H1 (cell line): ENCODE results near the gene PPP1R13B. TPM values are rescaled to one million over a fixed set of nuclear protein-coding genes. Genes with fewer than 3 reads are reported as not detected.

ENCODE experiments used
- CTCF ChIA-PET: fragments of 300-600 bp; sonication (Branson Sonifier 250); formaldehyde crosslinking; loops from one replicate; lab custom pipeline; 2021; ENCODE audit not compliant: partially characterized antibody; lab: Charles Lee
- POLR2A ChIA-PET: fragments of 300-600 bp; sonication (Branson Sonifier 250); formaldehyde crosslinking; loops from one replicate; lab custom pipeline; 2021; ENCODE audit warnings: inconsistent platforms; ENCODE audit not compliant: partially characterized antibody; lab: Charles Lee
- DNase-seq, 2 experiments: peaks; one replicate each; pipeline versions ENCODE4 v3.0.0 to v3.0.0-alpha.2; 2010 to 2022; ENCODE audit warnings: low spot score in 2 of 2, low read depth in 1 of 2, mixed read lengths in 1 of 2
- FAIRE-seq: peaks from 2 replicates; lab custom pipeline; 2011; peaks lifted over from hg19 to GRCh38; lab: Jason Lieb, UNC
- H2AFZ ChIP-seq: 2 replicates; pipeline ENCODE4 v1.8.1; 2012; ENCODE audit warnings: low read length, inconsistent platforms
- H2AK5ac ChIP-seq: 2 replicates; pipeline ENCODE4 v1.6.1; 2013; ENCODE audit warnings: low read depth, low read length
- H2BK120ac ChIP-seq: replicated peaks from 2 replicates; pipeline ENCODE3; 2013; ENCODE audit warnings: low read depth, low read length, inconsistent platforms
- H2BK12ac ChIP-seq: 2 replicates; pipeline ENCODE4 v1.6.1; 2013; ENCODE audit warnings: low read depth, low read length
- H2BK15ac ChIP-seq: 2 replicates; pipeline ENCODE4 v1.6.1; 2013; ENCODE audit warnings: low read length
- H2BK20ac ChIP-seq: 2 replicates; pipeline ENCODE4 v1.6.1; 2013; ENCODE audit warnings: low read length
- H2BK5ac ChIP-seq: 2 replicates; pipeline ENCODE4 v1.6.1; 2013; ENCODE audit warnings: low read depth, low read length
- H3K14ac ChIP-seq: 2 replicates; pipeline ENCODE4 v1.6.1; 2013; ENCODE audit warnings: inconsistent platforms; ENCODE audit not compliant: insufficient read length
- H3K18ac ChIP-seq: 2 replicates; pipeline ENCODE4 v1.6.1; 2013; ENCODE audit warnings: low read length; ENCODE audit errors: extremely low read depth
- H3K23ac ChIP-seq: 2 replicates; pipeline ENCODE4 v1.6.1; 2013; ENCODE audit warnings: inconsistent platforms; ENCODE audit not compliant: insufficient read length
- H3K23me2 ChIP-seq: 2 replicates; pipeline ENCODE4 v1.6.1; 2013; ENCODE audit warnings: low read depth, low read length
- H3K27ac ChIP-seq: 2 replicates; pipeline ENCODE4 v1.6.1; 2011; ENCODE audit warnings: low read depth, low read length, inconsistent platforms
- H3K27me3 ChIP-seq, 4 experiments: replicated peaks in 1 of 4; 1 replicate in 1 of 4; 2 replicates in 3 of 4; pipeline versions ENCODE4 v1.6.1 to v1.8.1; 2011 to 2013; ENCODE audit warnings: low read length in 3 of 4, mild to moderate bottlenecking in 3 of 4, inconsistent platforms in 2 of 4, mixed read lengths in 2 of 4, moderate library complexity in 1 of 4; ENCODE audit not compliant: control insufficient read depth in 3 of 4, insufficient read depth in 3 of 4; ENCODE audit errors: extremely low read depth in 1 of 4
- H3K36me3 ChIP-seq, 4 experiments: 2 replicates each; pipeline versions ENCODE4 v1.6.1 to v1.8.1; 2011 to 2013; ENCODE audit warnings: mild to moderate bottlenecking in 4 of 4, low read length in 3 of 4, moderate library complexity in 2 of 4, control low read depth in 1 of 4, inconsistent platforms in 1 of 4; ENCODE audit not compliant: insufficient read depth in 4 of 4, control insufficient read depth in 2 of 4
- H3K4ac ChIP-seq: replicated peaks from 2 replicates; pipeline ENCODE3; 2013; ENCODE audit warnings: low read length, low read depth, mixed read lengths, inconsistent platforms; ENCODE audit not compliant: insufficient read length
- H3K4me1 ChIP-seq, 4 experiments: replicated peaks in 1 of 4; 1 replicate in 1 of 4; 2 replicates in 3 of 4; pipeline versions ENCODE4 v1.6.1 to v1.8.1; 2011 to 2013; ENCODE audit warnings: low read length in 3 of 4, inconsistent platforms in 2 of 4, mixed read lengths in 1 of 4; ENCODE audit not compliant: insufficient read depth in 4 of 4, control insufficient read depth in 3 of 4
- H3K4me2 ChIP-seq, 2 experiments: 2 replicates each; pipeline versions ENCODE4 v1.6.1 to v1.8.1; 2011 to 2013; ENCODE audit warnings: low read depth in 2 of 2, low read length in 2 of 2, control low read depth in 1 of 2, inconsistent platforms in 1 of 2, mild to moderate bottlenecking in 1 of 2; ENCODE audit not compliant: insufficient read depth in 1 of 2
- H3K4me3 ChIP-seq, 4 experiments: fragments of 200-600, 300-600 bp in 1 of 4; sonication (generic), shearing (Covaris generic), sonication (Bioruptor Twin) in 1 of 4; 2 replicates each; pipeline versions ENCODE4 v1.5.1 to v1.8.1; 2011 to 2016; ENCODE audit warnings: low read length in 4 of 4, low read depth in 3 of 4, control low read depth in 2 of 4, inconsistent platforms in 2 of 4, mild to moderate bottlenecking in 2 of 4, mixed read lengths in 1 of 4, moderate library complexity in 1 of 4; ENCODE audit not compliant: insufficient read depth in 2 of 4; ENCODE audit errors: extremely low read depth in 1 of 4
- H3K56ac ChIP-seq: replicated peaks from 2 replicates; pipeline ENCODE3; 2013; ENCODE audit warnings: low read depth, mild to moderate bottlenecking, mixed read lengths, low read length, inconsistent platforms; ENCODE audit not compliant: insufficient read length
- H3K79me1 ChIP-seq: 2 replicates; pipeline ENCODE4 v1.6.1; 2013; ENCODE audit warnings: low read depth, low read length, control low read depth
- H3K79me2 ChIP-seq, 2 experiments: 2 replicates each; pipeline versions ENCODE4 v1.6.1 to v1.8.1; 2012 to 2013; ENCODE audit warnings: low read length in 2 of 2, mild to moderate bottlenecking in 2 of 2, inconsistent platforms in 1 of 2; ENCODE audit not compliant: insufficient read depth in 2 of 2, control insufficient read depth in 1 of 2
- H3K9ac ChIP-seq, 4 experiments: replicated peaks in 1 of 4; 1 replicate in 1 of 4; 2 replicates in 3 of 4; pipeline versions ENCODE4 v1.6.1 to v1.8.1; 2011 to 2013; ENCODE audit warnings: low read depth in 3 of 4, low read length in 3 of 4, control low read depth in 2 of 4, mild to moderate bottlenecking in 2 of 4, moderate library complexity in 2 of 4, inconsistent platforms in 1 of 4; ENCODE audit errors: extremely low read depth in 1 of 4
- H3K9me3 ChIP-seq, 2 experiments: 2 replicates each; pipeline versions ENCODE4 v1.6.1 to v1.8.1; 2012 to 2013; ENCODE audit warnings: mild to moderate bottlenecking in 2 of 2, moderate library complexity in 2 of 2, control low read depth in 1 of 2, inconsistent platforms in 1 of 2, low read depth in 1 of 2, low read length in 1 of 2, mixed read lengths in 1 of 2; ENCODE audit not compliant: insufficient read depth in 2 of 2
- H4K20me1 ChIP-seq, 2 experiments: replicated peaks in 1 of 2; 2 replicates each; pipeline versions ENCODE3 to v1.8.1; 2011 to 2013; ENCODE audit warnings: inconsistent platforms in 2 of 2, low read length in 2 of 2, mild to moderate bottlenecking in 1 of 2; ENCODE audit not compliant: insufficient read depth in 2 of 2, control insufficient read depth in 1 of 2
- H4K5ac ChIP-seq: 2 replicates; pipeline ENCODE4 v1.6.1; 2013; ENCODE audit warnings: low read length, low read depth, mixed read lengths, inconsistent platforms; ENCODE audit not compliant: insufficient read length
- H4K8ac ChIP-seq: 2 replicates; pipeline ENCODE4 v1.8.0; 2013; ENCODE audit warnings: mild to moderate bottlenecking, moderate library complexity, low read length, inconsistent platforms; ENCODE audit not compliant: insufficient read depth; ENCODE audit errors: extremely low read depth
- H4K91ac ChIP-seq: replicated peaks from 2 replicates; pipeline ENCODE3; 2013; ENCODE audit warnings: low read length, mixed read lengths, inconsistent platforms; ENCODE audit not compliant: insufficient read length
- ATF3 ChIP-seq: IDR thresholded peaks from 2 replicates; pipeline ENCODE4 v1.6.1; 2011; ENCODE audit warnings: low read depth, mild to moderate bottlenecking, low read length; ENCODE audit not compliant: insufficient read depth
- BCL11A ChIP-seq, 2 experiments: IDR thresholded peaks; one replicate each; pipeline ENCODE4 v1.6.1; 2011; ENCODE audit warnings: low read depth in 2 of 2, low read length in 2 of 2, mild to moderate bottlenecking in 2 of 2
- CTCF ChIP-seq, 3 experiments: IDR thresholded peaks; 1 replicate in 2 of 3; 2 replicates in 1 of 3; pipeline versions ENCODE4 v1.5.1 to v1.6.1; 2011; ENCODE audit warnings: low read length in 3 of 3, mild to moderate bottlenecking in 3 of 3, inconsistent platforms in 2 of 3, low read depth in 1 of 3, moderate library complexity in 1 of 3; ENCODE audit not compliant: insufficient read depth in 1 of 3; ENCODE audit errors: control extremely low read depth in 1 of 3
- EP300 ChIP-seq, 2 experiments: IDR thresholded peaks; 1 replicate in 1 of 2; 2 replicates in 1 of 2; pipeline ENCODE4 v1.6.1; 2011 to 2012; ENCODE audit warnings: low read depth in 2 of 2, low read length in 2 of 2, mild to moderate bottlenecking in 2 of 2, borderline replicate concordance in 1 of 2, inconsistent platforms in 1 of 2, moderate library complexity in 1 of 2
- EZH2 ChIP-seq: fragments of 200-600 bp; sonication (generic); IDR thresholded peaks from 2 replicates; pipeline ENCODE4 v1.7.1; 2012; ENCODE audit warnings: low read depth, mild to moderate bottlenecking, moderate library complexity, low read length, inconsistent platforms; ENCODE audit not compliant: severe bottlenecking
- KDM4A ChIP-seq: IDR thresholded peaks from one replicate; pipeline ENCODE4 v1.7.1; 2012; ENCODE audit warnings: low read depth, mild to moderate bottlenecking, moderate library complexity, low read length, inconsistent platforms; ENCODE audit not compliant: severe bottlenecking
- MAFK ChIP-seq: IDR thresholded peaks from 2 replicates; pipeline ENCODE4 v1.6.1; 2012; ENCODE audit warnings: low read depth, mild to moderate bottlenecking, improper control_type of control experiment, low read length
- SIN3A ChIP-seq, 2 experiments: IDR thresholded peaks in 1 of 2; conservative IDR thresholded peaks in 1 of 2; 2 replicates each; pipeline ENCODE4 v1.6.1; 2011 to 2012; ENCODE audit warnings: low read length in 2 of 2, improper control_type of control experiment in 1 of 2, low read depth in 1 of 2, mild to moderate bottlenecking in 1 of 2
- SIX5 ChIP-seq: IDR thresholded peaks from 2 replicates; pipeline ENCODE4 v1.6.1; 2011; ENCODE audit warnings: mild to moderate bottlenecking, low read depth, low read length
- SP4 ChIP-seq: IDR thresholded peaks from 2 replicates; pipeline ENCODE4 v1.6.1; 2012; ENCODE audit warnings: low read length, inconsistent platforms
- TBP ChIP-seq: IDR thresholded peaks from 2 replicates; pipeline ENCODE4 v1.6.1; 2011; ENCODE audit warnings: low read depth, low read length, improper control_type of control experiment
- WGBS, 2 experiments: shearing (Covaris generic) in 1 of 2; methylation state at CpG; one replicate each; pipeline versions ENCODE4 v1.1.6 to v1.1.7; 2013 to 2015; ENCODE audit warnings: low lambda C conversion rate in 2 of 2, mixed read lengths in 2 of 2, inconsistent platforms in 1 of 2, low coverage in 1 of 2, missing lambda C conversion rate in 1 of 2; ENCODE audit not compliant: insufficient replicate concordance in 2 of 2, insufficient coverage in 1 of 2, insufficient read length in 1 of 2; ENCODE audit errors: extremely low coverage in 1 of 2, missing lambda C conversion rate in 1 of 2; 5-methylcytosine and 5-hydroxymethylcytosine counted together
- polyA plus RNA-seq, 7 experiments: library from polyadenylated mRNA; depleted of rRNA in 3 of 7; stranded (reverse) in 5 of 7; unstranded in 2 of 7; fragments of >200 nt in 5 of 7; fragments of 200-250 nt in 2 of 7; gene quantifications; 1 replicate in 5 of 7; 2 replicates in 1 of 7; 4 replicates in 1 of 7; pipeline versions ENCODE4 v1.2.1 to v1.2.3, GENCODE V29; 2011 to 2013; ENCODE audit warnings: missing spikeins in 2 of 7, mixed read lengths in 2 of 7
- total RNA-seq: library from RNA; stranded (reverse); fragmentation: NEBNext Ultra II Directional; extraction: Animal tissue kit (Norgen Biotek cat#: 25700); gene quantifications from 2 replicates; pipeline ENCODE4 v1.2.1, GENCODE V29; 2021

The PPP1R13B gene
- total and polyA plus RNA-seq, 2 of the 8 experiments (the other 6 are each of a cell fraction or from before 2014, with no cell fraction given) = 2.6 to 8.9 TPM

GRCh38 chr14:103748534-103748857 lies 98.9 kb downstream of the PPP1R13B start:
- H3K9me3 ChIP-seq = no peaks in the 10 kb centered on the region
- H3K27ac ChIP-seq = no peak overlapping the region
- FAIRE-seq (no peak), DNase-seq (no peak)
- H3K79me1 ChIP-seq = no peaks in the 10 kb centered on the region
- no peak overlapping the region for H2BK5ac ChIP-seq
- H3K36me3 ChIP-seq = no peaks in the 10 kb centered on the region; a peak in 1 of 8 replicates
- no peak overlapping the region for H2BK12ac ChIP-seq
- CTCF ChIA-PET = no interaction called here
- no peak overlapping the region for H4K8ac ChIP-seq
- H3K56ac ChIP-seq = no peak overlapping the region
- no peaks in the 10 kb centered on the region for H3K23me2 ChIP-seq
- peaks cover 0 to 2% of the 10 kb centered on the region in 2 experiments for H4K20me1 ChIP-seq
- no peak overlapping the region for H4K5ac ChIP-seq
- no peak overlapping the region for H2AK5ac ChIP-seq
- POLR2A ChIA-PET = interaction anchor here (0.8 kb wide), 1 partner anchor 11 kb away, joined by 3 read pairs; no protein-coding TSS in a partner anchor
- H2AFZ ChIP-seq = no peak overlapping the region
- H3K4me2 ChIP-seq = no peak overlapping the region
- no peak overlapping the region for H3K4me3 ChIP-seq
- H3K4ac ChIP-seq = no peak overlapping the region
- H2BK15ac ChIP-seq = no peak overlapping the region
- no peak overlapping the region for H3K23ac ChIP-seq
- H3K18ac ChIP-seq = no peak overlapping the region
- no peak overlapping the region for H2BK120ac ChIP-seq
- 84% methylated on average over 5 of the region's 5 CpGs; no CpG with 5 or more reads in 1 of the 2 experiments for WGBS, 2 experiments
- no peak overlapping the region for H3K14ac ChIP-seq
- no peaks in the 10 kb centered on the region for H3K4me1 ChIP-seq
- no peak overlapping the region for H4K91ac ChIP-seq
- H3K9ac ChIP-seq = no peak overlapping the region
- no peaks in the 10 kb centered on the region for H3K79me2 ChIP-seq
- no peaks in the 10 kb centered on the region for H3K27me3 ChIP-seq
- H2BK20ac ChIP-seq = no peak overlapping the region
- TF ChIP-seq SP4 = no peak
- TF ChIP-seq TBP = no peak
- no peak for TF ChIP-seq SIN3A (conservative IDR thresholded peaks at IDR 0.05 in 1 of 2, IDR thresholded peaks at IDR 0.05 in 1 of 2; ENCODE audit: low read depth in 1 of 2, low read length in 2 of 2)
- no peak for TF ChIP-seq MAFK
- TF ChIP-seq EZH2 = no peak
- no peak for TF ChIP-seq EP300 (IDR thresholded peaks at IDR 0.05; ENCODE audit: borderline replicate concordance in 1 of 2, low read depth in 2 of 2, low read length in 2 of 2)
- TF ChIP-seq CTCF (IDR thresholded peaks at IDR 0.05; ENCODE audit: control extremely low read depth in 1 of 3, insufficient read depth in 1 of 3, low read depth in 1 of 3, low read length in 3 of 3) = no peak
- TF ChIP-seq BCL11A (IDR thresholded peaks at IDR 0.05; ENCODE audit: low read depth in 2 of 2, low read length in 2 of 2) = no peak
- no peak for TF ChIP-seq SIX5
- TF ChIP-seq KDM4A = no peak
- no peak for TF ChIP-seq ATF3
